ENCODE data around the gene MUSTN1. TPM values are rescaled to one million over a fixed set of nuclear protein-coding genes. Genes with fewer than 3 reads are reported as not detected.

MUSTN1 gene
- total RNA-seq, 2 experiments from 2014 or later = 0.28 to 1.7 TPM

DNA sequence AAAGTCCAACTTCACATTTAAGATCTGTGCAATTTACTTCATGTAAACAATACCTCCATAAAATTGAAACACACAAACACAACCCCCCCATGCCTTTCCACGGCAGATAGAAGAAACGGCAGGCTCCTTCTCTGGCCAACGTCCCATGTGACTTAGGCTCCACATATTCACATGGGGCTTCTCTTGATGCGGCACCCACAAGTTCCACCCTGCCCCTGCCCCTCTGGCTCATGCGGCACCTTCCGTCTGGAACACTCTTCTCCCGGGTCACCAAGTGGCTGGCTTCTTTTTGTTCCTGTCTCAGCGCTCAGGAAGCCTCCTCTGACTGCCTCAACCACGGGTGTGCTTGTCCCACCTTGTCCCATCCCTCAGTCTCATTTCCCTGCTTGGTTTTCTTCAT is 36.9 kb upstream of the MUSTN1 start:
- H3K9me2 ChIP-seq (ENCODE audit: insufficient read depth, low read length) = no peaks in the 10 kb centered on the region
- no peaks in the 10 kb centered on the region for H3K36me3 ChIP-seq (ENCODE audit: insufficient read depth, low read length)
- no peak overlapping the region for H3K4me2 ChIP-seq (ENCODE audit: low read length)
- intact Hi-C loops (cut with micrococcal nuclease; ENCODE audit: unreplicated experiment) = no loop called here
- BruUV-seq (replicated peaks) = no TSS peak
- TF ChIP-seq EZH2phosphoT487 (IDR thresholded peaks at IDR 0.05; ENCODE audit: borderline replicate concordance, low read depth, low read length) = no peak
- TF ChIP-seq, protein P1, sequence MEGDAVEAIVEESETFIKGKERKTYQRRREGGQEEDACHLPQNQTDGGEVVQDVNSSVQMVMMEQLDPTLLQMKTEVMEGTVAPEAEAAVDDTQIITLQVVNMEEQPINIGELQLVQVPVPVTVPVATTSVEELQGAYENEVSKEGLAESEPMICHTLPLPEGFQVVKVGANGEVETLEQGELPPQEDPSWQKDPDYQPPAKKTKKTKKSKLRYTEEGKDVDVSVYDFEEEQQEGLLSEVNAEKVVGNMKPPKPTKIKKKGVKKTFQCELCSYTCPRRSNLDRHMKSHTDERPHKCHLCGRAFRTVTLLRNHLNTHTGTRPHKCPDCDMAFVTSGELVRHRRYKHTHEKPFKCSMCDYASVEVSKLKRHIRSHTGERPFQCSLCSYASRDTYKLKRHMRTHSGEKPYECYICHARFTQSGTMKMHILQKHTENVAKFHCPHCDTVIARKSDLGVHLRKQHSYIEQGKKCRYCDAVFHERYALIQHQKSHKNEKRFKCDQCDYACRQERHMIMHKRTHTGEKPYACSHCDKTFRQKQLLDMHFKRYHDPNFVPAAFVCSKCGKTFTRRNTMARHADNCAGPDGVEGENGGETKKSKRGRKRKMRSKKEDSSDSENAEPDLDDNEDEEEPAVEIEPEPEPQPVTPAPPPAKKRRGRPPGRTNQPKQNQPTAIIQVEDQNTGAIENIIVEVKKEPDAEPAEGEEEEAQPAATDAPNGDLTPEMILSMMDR (conservative IDR thresholded peaks at IDR 0.05; ENCODE audit: low read length) = no peak
- DNase-seq (ENCODE audit: low spot score) = no peak
- H3K79me2 ChIP-seq (ENCODE audit: insufficient read depth, low read depth, low read length) = no peaks in the 10 kb centered on the region
- no peak overlapping the region for H3K27ac ChIP-seq (ENCODE audit: low read depth, low read length, poor library complexity, severe bottlenecking)
- ChIA-PET POLR2A (no interaction called here), CTCF (ENCODE audit: unreplicated experiment) (no interaction called here)
- H3K9me3 ChIP-seq (ENCODE audit: low read length) = no peaks in the 10 kb centered on the region
- no peaks in the 10 kb centered on the region; the same call in 1 of the 2 replicates for H4K20me1 ChIP-seq (ENCODE audit: insufficient read depth, low read length)
- no peaks in the 10 kb centered on the region for H3K4me1 ChIP-seq (ENCODE audit: insufficient read depth, low read length, poor library complexity, severe bottlenecking)
- H3K4me3 ChIP-seq (ENCODE audit: low read depth, low read length, poor library complexity, severe bottlenecking) = no peak overlapping the region
- H2AFZ ChIP-seq (ENCODE audit: low read length) = no peak overlapping the region

DNA sequence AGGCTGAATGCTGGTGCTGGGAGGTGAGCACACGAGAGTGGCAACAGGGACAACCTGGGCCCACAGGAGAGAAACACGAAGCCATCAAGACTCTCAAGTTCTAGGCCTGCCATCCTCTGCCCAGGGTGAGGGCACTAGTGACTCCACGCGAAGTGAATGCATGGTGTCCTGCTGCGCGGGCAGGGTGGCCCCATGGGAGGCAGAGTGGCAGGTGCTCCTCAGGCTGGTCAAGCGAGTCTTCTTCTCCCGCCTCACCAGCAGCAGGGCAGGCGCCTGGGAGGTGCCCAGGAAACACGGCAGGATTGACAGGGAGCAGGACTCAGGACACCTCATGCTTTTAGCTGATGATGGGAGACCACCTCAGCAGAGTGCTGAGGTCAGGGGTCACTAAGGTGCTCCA is 35.7 kb upstream of the MUSTN1 start:
- TF ChIP-seq EZH2phosphoT487 (IDR thresholded peaks at IDR 0.05; ENCODE audit: borderline replicate concordance, low read depth, low read length) = no peak
- TF ChIP-seq, protein P1 (conservative IDR thresholded peaks at IDR 0.05; ENCODE audit: low read length) = no peak
- BruUV-seq (replicated peaks) = no TSS peak
- Histone ChIP-seq H4K20me1 (ENCODE audit: insufficient read depth, low read length) (no peaks in the 10 kb centered on the region; the same call in 1 of the 2 replicates), H3K9me2 (ENCODE audit: insufficient read depth, low read length) (no peaks in the 10 kb centered on the region), H3K4me1 (ENCODE audit: insufficient read depth, low read length, poor library complexity, severe bottlenecking) (no peaks in the 10 kb centered on the region), H3K36me3 (ENCODE audit: insufficient read depth, low read length) (no peaks in the 10 kb centered on the region), H2AFZ (ENCODE audit: low read length) (no peak overlapping the region), H3K79me2 (ENCODE audit: insufficient read depth, low read depth, low read length) (no peaks in the 10 kb centered on the region), H3K4me3 (ENCODE audit: low read depth, low read length, poor library complexity, severe bottlenecking) (no peak overlapping the region), H3K27ac (ENCODE audit: low read depth, low read length, poor library complexity, severe bottlenecking) (no peak overlapping the region), H3K9me3 (ENCODE audit: low read length) (no peaks in the 10 kb centered on the region), H3K4me2 (ENCODE audit: low read length) (no peak overlapping the region)
- ChIA-PET POLR2A (no interaction called here), CTCF (ENCODE audit: unreplicated experiment) (no interaction called here)
- no peak for DNase-seq (ENCODE audit: low spot score)
- intact Hi-C loops (cut with micrococcal nuclease; ENCODE audit: unreplicated experiment) = no loop called here

DNA sequence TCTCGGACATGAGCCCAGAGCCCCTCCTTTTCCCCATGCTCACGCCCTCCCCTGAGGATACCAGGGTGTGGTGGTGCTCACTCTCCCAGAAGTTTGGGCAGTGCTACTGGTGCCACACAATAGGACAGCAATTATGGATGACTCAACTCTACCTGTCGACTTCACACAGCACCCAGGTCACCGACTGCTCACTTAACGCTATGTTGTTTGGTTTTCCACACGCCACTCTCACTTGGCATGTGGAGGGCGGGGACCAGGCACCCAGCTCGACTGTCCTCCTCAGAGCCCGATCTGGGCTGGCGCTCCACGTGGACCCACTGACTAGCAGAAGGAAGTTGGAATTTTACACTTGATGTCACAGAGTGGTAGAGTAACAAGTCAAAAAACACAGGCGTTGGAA is 31.6 kb upstream of the MUSTN1 start:
- intact Hi-C loops (cut with micrococcal nuclease; ENCODE audit: unreplicated experiment) = no loop called here
- Histone ChIP-seq H3K79me2 (ENCODE audit: insufficient read depth, low read depth, low read length) (no peaks in the 10 kb centered on the region), H3K36me3 (ENCODE audit: insufficient read depth, low read length) (no peaks in the 10 kb centered on the region), H3K9me3 (ENCODE audit: low read length) (no peaks in the 10 kb centered on the region), H3K4me2 (ENCODE audit: low read length) (no peak overlapping the region), H2AFZ (ENCODE audit: low read length) (no peak overlapping the region), H4K20me1 (ENCODE audit: insufficient read depth, low read length) (no peaks in the 10 kb centered on the region; the same call in 1 of the 2 replicates), H3K27ac (ENCODE audit: low read depth, low read length, poor library complexity, severe bottlenecking) (no peak overlapping the region), H3K4me1 (ENCODE audit: insufficient read depth, low read length, poor library complexity, severe bottlenecking) (no peaks in the 10 kb centered on the region), H3K9me2 (ENCODE audit: insufficient read depth, low read length) (no peaks in the 10 kb centered on the region), H3K4me3 (ENCODE audit: low read depth, low read length, poor library complexity, severe bottlenecking) (no peak overlapping the region)
- ChIA-PET POLR2A (no interaction called here), CTCF (ENCODE audit: unreplicated experiment) (no interaction called here)
- DNase-seq (ENCODE audit: low spot score) = no peak
- TF ChIP-seq, protein P1 (conservative IDR thresholded peaks at IDR 0.05; ENCODE audit: low read length) = no peak
- TF ChIP-seq EZH2phosphoT487 (IDR thresholded peaks at IDR 0.05; ENCODE audit: borderline replicate concordance, low read depth, low read length) = no peak
- BruUV-seq (replicated peaks) = no TSS peak

All from OCI-LY7 (cell line).